Esophagus (tissue), 2 donors: ENCODE results near the gene PBX2. TPM values are rescaled to one million over a fixed set of nuclear protein-coding genes. Genes with fewer than 3 reads are reported as not detected.
A peak's percentile ranks its signal among the peaks of the same experiment; 100 is the strongest.
"Not testable (repeated sequence)": the region's sequence is repeated elsewhere in the genome, so short reads cannot be mapped to it uniquely, and the experiment has no call there.

ENCODE experiments used
- H3K27ac ChIP-seq, 2 donors: one replicate each; pipeline ENCODE4 v1.5.1; 2013; ENCODE audit warnings: low read depth in 2 of 2, mild to moderate bottlenecking in 2 of 2, inconsistent platforms in 1 of 2, low read length in 1 of 2, moderate library complexity in 1 of 2
- H3K27me3 ChIP-seq, 2 donors: one replicate each; pipeline ENCODE4 v1.6.1; 2013; ENCODE audit warnings: low read length in 2 of 2, control low read depth in 1 of 2, mild to moderate bottlenecking in 1 of 2; ENCODE audit not compliant: insufficient read depth in 2 of 2, control insufficient read depth in 1 of 2
- H3K36me3 ChIP-seq, 2 donors: one replicate each; pipeline ENCODE4 v1.6.1; 2013; ENCODE audit warnings: low read length in 1 of 2; ENCODE audit not compliant: control insufficient read depth in 2 of 2, insufficient read depth in 2 of 2
- H3K4me1 ChIP-seq, 2 donors: one replicate each; pipeline ENCODE4 v1.6.1; 2013; ENCODE audit warnings: low read length in 1 of 2; ENCODE audit not compliant: control insufficient read depth in 2 of 2, insufficient read depth in 2 of 2
- H3K4me3 ChIP-seq, 2 donors: one replicate each; pipeline ENCODE4 v1.5.1; 2013; ENCODE audit warnings: low read length in 2 of 2, mild to moderate bottlenecking in 2 of 2, low read depth in 1 of 2, moderate library complexity in 1 of 2
- H3K9me3 ChIP-seq, 2 donors: one replicate each; pipeline ENCODE4 v1.6.1; 2013; ENCODE audit warnings: mild to moderate bottlenecking in 2 of 2, low read depth in 1 of 2, low read length in 1 of 2, moderate library complexity in 1 of 2; ENCODE audit not compliant: control insufficient read depth in 2 of 2, insufficient read depth in 1 of 2
- WGBS, 2 donors: extraction: QIAGEN DNeasy Blood & Tissue Kit; methylation state at CpG; one replicate each; pipeline ENCODE4 v1.1.7; 2013; 5-methylcytosine and 5-hydroxymethylcytosine counted together
- polyA plus RNA-seq, 2 donors: library from polyadenylated mRNA; stranded (reverse); fragments of 200-250 nt; gene quantifications; one replicate each; pipeline ENCODE4 v1.2.3, GENCODE V29; 2013
- donor health status: healthy with polysubstance abuse.
- donor health status: Bipolar disorder and iron deficiency.

PBX2 gene
- polyA plus RNA-seq, 2 donors = 29.4 to 49.8 TPM

- peaks cover 0 to 10% of the 10 kb centered on the region in 2 donors for H3K4me1 ChIP-seq
- 16 to 18% methylated on average over 15 of the region's 15 CpGs for WGBS, 2 donors
- H3K4me3 ChIP-seq = peak overlapping the region; percentile 19 to 30
Observed at GRCh38 chr6:32194825-32195651, 5.0 kb upstream of the PBX2 start.

GRCh38 chr6:32194388-32194787 lies 4.4 kb upstream of the PBX2 start:
- H3K27me3 ChIP-seq = no peaks in the 10 kb centered on the region
- WGBS, 2 donors = 92% methylated on average over 4 of the region's 4 CpGs
- H3K4me1 ChIP-seq = peaks cover 0 to 10% of the 10 kb centered on the region in 2 donors
- no peak overlapping the region for H3K27ac ChIP-seq
- no peaks in the 10 kb centered on the region for H3K36me3 ChIP-seq
- no peaks in the 10 kb centered on the region for H3K9me3 ChIP-seq
- H3K4me3 ChIP-seq = no peak overlapping the region

More at GRCh38 chr6:32194825-32195651, 5.0 kb upstream of the PBX2 start:
- H3K36me3 ChIP-seq = no peaks in the 10 kb centered on the region
- no peaks in the 10 kb centered on the region for H3K9me3 ChIP-seq
- H3K27me3 ChIP-seq = no peaks in the 10 kb centered on the region
- peak overlapping the region; percentile 83 to 91 for H3K27ac ChIP-seq

GRCh38 chr6:32193096-32193495 lies 3.1 kb upstream of the PBX2 start:
- H3K36me3 ChIP-seq, H3K4me3 ChIP-seq, H3K4me1 ChIP-seq, H3K9me3 ChIP-seq, H3K27me3 ChIP-seq: not testable (repeated sequence)
- peak overlapping the region; percentile 71 to 85 for H3K27ac ChIP-seq
- WGBS, 2 donors = 81 to 84% methylated on average over 13 of the region's 13 CpGs

- peak within 1 kb of the TSS; percentile 12 to 42 for H3K4me3 ChIP-seq
- H3K4me1 ChIP-seq = peaks cover 2 to 11% of the 10 kb centered on the region in 2 donors
- no peaks in the 10 kb centered on the region for H3K27me3 ChIP-seq
- peaks cover 0 to 2% of the 10 kb centered on the region in 2 donors for H3K36me3 ChIP-seq
- H3K27ac ChIP-seq = peak within 1 kb of the TSS; percentile 80 to 85
- no peaks in the 10 kb centered on the region for H3K9me3 ChIP-seq
- 19 to 28% methylated on average over 4 to 5 of the region's 5 CpGs for WGBS, 2 donors
Observed at GRCh38 chr6:32192608-32193039, 2.6 kb upstream of the PBX2 start, which contains the start of gene GPSM3. Gene GPSM3, minus strand, starts transcription at chr6:32192643. Its CDS starts 130 bp downstream, at chr6:32192513.

GRCh38 chr6:32191696-32192607 lies 1.9 kb upstream of the PBX2 start:
- peaks cover 0 to 6% of the 10 kb centered on the region in 2 donors for H3K36me3 ChIP-seq
- H3K4me1 ChIP-seq = peaks cover 3 to 13% of the 10 kb centered on the region in 2 donors
- H3K27ac ChIP-seq = peak overlapping the region; percentile 80 to 85
- no peaks in the 10 kb centered on the region for H3K9me3 ChIP-seq
- no peaks in the 10 kb centered on the region for H3K27me3 ChIP-seq
- H3K4me3 ChIP-seq = peak overlapping the region; percentile 12 to 42
- 63 to 67% methylated on average over 13 to 15 of the region's 15 CpGs for WGBS, 2 donors

GRCh38 chr6:32190911-32191677 lies 1.1 kb upstream of the PBX2 start:
- H3K36me3 ChIP-seq = peaks cover 0 to 12% of the 10 kb centered on the region in 2 donors
- no peaks in the 10 kb centered on the region for H3K9me3 ChIP-seq
- H3K27me3 ChIP-seq = no peaks in the 10 kb centered on the region
- peak overlapping the region; percentile 85 to 97 for H3K27ac ChIP-seq
- H3K4me1 ChIP-seq = peaks cover 3 to 6% of the 10 kb centered on the region in 2 donors
- peak overlapping the region in 1 of 2 donors; percentile 12 for H3K4me3 ChIP-seq
- 77 to 80% methylated on average over 8 of the region's 8 CpGs for WGBS, 2 donors

GRCh38 chr6:32189742-32190053 lies 304 bp downstream of the PBX2 start:
- Histone ChIP-seq H3K4me3 (peak overlapping the region; percentile 56 to 71), H3K4me1 (peaks cover 3 to 6% of the 10 kb centered on the region in 2 donors), H3K27ac (peak overlapping the region; percentile 88 to 97), H3K9me3 (no peaks in the 10 kb centered on the region), H3K36me3 (peaks cover 0 to 12% of the 10 kb centered on the region in 2 donors), H3K27me3 (no peaks in the 10 kb centered on the region)
- WGBS, 2 donors = 1 to 28% methylated on average over 8 to 23 of the region's 23 CpGs

GRCh38 chr6:32189069-32189741 lies 797 bp downstream of the PBX2 start:
- peak overlapping the region; percentile 88 to 97 for H3K27ac ChIP-seq
- peaks cover 0 to 12% of the 10 kb centered on the region in 2 donors for H3K36me3 ChIP-seq
- WGBS, 2 donors = 2 to 3% methylated on average over 10 of the region's 10 CpGs
- peaks cover 3 to 6% of the 10 kb centered on the region in 2 donors for H3K4me1 ChIP-seq
- H3K9me3 ChIP-seq = no peaks in the 10 kb centered on the region
- H3K27me3 ChIP-seq = no peaks in the 10 kb centered on the region
- H3K4me3 ChIP-seq = peak overlapping the region; percentile 56 to 71
